ENCODE results near the gene HOXA7. TPM values are rescaled to one million over a fixed set of nuclear protein-coding genes. Genes with fewer than 3 reads are reported as not detected.

HOXA7 gene
- total RNA-seq, 1 donor from 2014 or later: not detected

DNA sequence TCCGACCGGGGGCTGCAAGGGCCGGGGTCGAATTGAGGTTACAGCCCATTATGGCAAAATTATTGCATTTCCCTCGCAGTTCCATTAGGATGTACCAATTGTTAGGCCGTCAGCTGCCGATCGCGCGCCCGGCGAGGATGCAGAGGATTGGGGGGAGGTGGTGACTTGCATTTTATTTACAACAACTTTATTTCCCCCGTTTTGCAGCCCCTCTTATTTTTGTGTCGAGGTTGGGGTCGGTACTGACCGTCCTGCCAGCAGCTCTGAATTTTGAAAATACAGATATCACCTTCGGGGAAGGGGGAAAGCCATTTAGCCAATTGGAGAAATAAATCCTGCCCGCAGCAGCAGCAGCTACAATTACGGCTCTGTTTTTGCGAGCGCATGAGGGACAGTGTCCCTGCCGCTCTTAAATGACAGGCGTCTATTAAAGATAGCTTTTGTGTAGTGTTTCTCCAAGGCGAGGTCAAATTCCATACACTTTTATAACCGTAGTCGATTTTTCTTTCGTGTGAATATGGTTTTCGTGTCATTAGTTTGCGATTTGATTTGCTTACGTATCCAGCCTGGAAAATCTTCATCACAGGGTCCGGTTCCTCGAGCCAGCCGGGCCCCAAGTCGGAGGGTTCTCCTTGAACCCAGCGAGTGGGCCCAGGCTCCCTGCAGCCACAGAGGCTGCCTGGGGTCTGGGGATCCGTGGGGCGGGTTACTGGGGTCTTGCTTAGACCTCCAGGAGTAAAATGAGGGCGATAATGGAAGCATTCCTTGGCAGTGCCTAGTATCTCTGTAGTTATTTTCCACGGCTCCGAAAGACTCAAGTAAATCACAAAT lies 12.3 kb downstream of the HOXA7 start:
- H3K36me3 ChIP-seq (ENCODE audit: control insufficient read depth, insufficient read depth, low read length): no peaks in the 10 kb centered on the region
- no peak overlapping the region for H3K4me3 ChIP-seq (ENCODE audit: low read depth, low read length)
- DNase-seq (ENCODE audit: low read depth) (no peak), FAIRE-seq (no peak)
- TF ChIP-seq, protein P1, sequence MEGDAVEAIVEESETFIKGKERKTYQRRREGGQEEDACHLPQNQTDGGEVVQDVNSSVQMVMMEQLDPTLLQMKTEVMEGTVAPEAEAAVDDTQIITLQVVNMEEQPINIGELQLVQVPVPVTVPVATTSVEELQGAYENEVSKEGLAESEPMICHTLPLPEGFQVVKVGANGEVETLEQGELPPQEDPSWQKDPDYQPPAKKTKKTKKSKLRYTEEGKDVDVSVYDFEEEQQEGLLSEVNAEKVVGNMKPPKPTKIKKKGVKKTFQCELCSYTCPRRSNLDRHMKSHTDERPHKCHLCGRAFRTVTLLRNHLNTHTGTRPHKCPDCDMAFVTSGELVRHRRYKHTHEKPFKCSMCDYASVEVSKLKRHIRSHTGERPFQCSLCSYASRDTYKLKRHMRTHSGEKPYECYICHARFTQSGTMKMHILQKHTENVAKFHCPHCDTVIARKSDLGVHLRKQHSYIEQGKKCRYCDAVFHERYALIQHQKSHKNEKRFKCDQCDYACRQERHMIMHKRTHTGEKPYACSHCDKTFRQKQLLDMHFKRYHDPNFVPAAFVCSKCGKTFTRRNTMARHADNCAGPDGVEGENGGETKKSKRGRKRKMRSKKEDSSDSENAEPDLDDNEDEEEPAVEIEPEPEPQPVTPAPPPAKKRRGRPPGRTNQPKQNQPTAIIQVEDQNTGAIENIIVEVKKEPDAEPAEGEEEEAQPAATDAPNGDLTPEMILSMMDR (IDR thresholded peaks at IDR 0.05; ENCODE audit: insufficient read depth, low read length, severe bottlenecking): no peak
- peaks cover 87% of the 10 kb centered on the region for H3K27me3 ChIP-seq (ENCODE audit: control insufficient read depth, insufficient read depth, low read length)

- H3K4me3 ChIP-seq (ENCODE audit: low read depth, low read length): no peak within 1 kb of the TSS
- TF ChIP-seq, protein P1 (IDR thresholded peaks at IDR 0.05; ENCODE audit: insufficient read depth, low read length, severe bottlenecking): peak; percentile 38
- DNase-seq (ENCODE audit: low read depth) (peak; percentile 9), FAIRE-seq (no peak)
- no peaks in the 10 kb centered on the region for H3K36me3 ChIP-seq (ENCODE audit: control insufficient read depth, insufficient read depth, low read length)
- peaks cover 88% of the 10 kb centered on the region for H3K27me3 ChIP-seq (ENCODE audit: control insufficient read depth, insufficient read depth, low read length)
These were observed 13.2 kb downstream of the HOXA7 start, which contains the start of gene HOXA5 for GRCh38 chr7:27143023-27143949. TSS of gene HOXA5 (minus strand) at chr7:27143681. CDS start at chr7:27143607, 74 bp downstream.

DNA sequence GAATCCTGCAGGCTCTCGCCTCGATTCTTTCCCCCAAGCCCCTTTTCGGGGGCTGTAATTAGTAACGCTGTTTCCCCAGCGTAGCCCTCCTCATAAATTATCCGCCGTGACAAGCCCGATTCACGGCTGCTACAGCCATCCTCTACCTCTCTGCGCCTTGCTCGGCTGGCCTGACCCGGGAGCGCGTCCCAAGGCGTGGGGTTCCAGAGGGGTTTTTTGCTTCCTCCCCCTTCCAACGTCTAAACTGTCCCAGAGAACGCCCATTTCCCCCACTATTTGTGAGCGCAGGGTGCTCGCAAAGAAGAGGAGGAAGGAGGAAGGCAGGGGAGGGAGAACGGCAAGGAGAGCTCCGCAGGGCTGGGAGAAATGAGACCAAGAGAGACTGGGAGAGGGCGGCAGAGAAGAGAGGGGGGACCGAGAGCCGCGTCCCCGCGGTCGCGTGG lies 13.9 kb downstream of the HOXA7 start:
- peaks cover 87% of the 10 kb centered on the region for H3K27me3 ChIP-seq (ENCODE audit: control insufficient read depth, insufficient read depth, low read length)
- FAIRE-seq (no peak), DNase-seq (ENCODE audit: low read depth) (no peak)
- no peak overlapping the region for H3K4me3 ChIP-seq (ENCODE audit: low read depth, low read length)
- TF ChIP-seq, protein P1 (IDR thresholded peaks at IDR 0.05; ENCODE audit: insufficient read depth, low read length, severe bottlenecking): no peak
- H3K36me3 ChIP-seq (ENCODE audit: control insufficient read depth, insufficient read depth, low read length): no peaks in the 10 kb centered on the region

GRCh38 chr7:27141923-27142579 lies 14.4 kb downstream of the HOXA7 start:
- Histone ChIP-seq H3K27me3 (ENCODE audit: control insufficient read depth, insufficient read depth, low read length) (peaks cover 85% of the 10 kb centered on the region), H3K36me3 (ENCODE audit: control insufficient read depth, insufficient read depth, low read length) (no peaks in the 10 kb centered on the region), H3K4me3 (ENCODE audit: low read depth, low read length) (no peak overlapping the region)
- TF ChIP-seq, protein P1 (IDR thresholded peaks at IDR 0.05; ENCODE audit: insufficient read depth, low read length, severe bottlenecking): no peak
- DNase-seq (ENCODE audit: low read depth) (no peak), FAIRE-seq (no peak)

DNA sequence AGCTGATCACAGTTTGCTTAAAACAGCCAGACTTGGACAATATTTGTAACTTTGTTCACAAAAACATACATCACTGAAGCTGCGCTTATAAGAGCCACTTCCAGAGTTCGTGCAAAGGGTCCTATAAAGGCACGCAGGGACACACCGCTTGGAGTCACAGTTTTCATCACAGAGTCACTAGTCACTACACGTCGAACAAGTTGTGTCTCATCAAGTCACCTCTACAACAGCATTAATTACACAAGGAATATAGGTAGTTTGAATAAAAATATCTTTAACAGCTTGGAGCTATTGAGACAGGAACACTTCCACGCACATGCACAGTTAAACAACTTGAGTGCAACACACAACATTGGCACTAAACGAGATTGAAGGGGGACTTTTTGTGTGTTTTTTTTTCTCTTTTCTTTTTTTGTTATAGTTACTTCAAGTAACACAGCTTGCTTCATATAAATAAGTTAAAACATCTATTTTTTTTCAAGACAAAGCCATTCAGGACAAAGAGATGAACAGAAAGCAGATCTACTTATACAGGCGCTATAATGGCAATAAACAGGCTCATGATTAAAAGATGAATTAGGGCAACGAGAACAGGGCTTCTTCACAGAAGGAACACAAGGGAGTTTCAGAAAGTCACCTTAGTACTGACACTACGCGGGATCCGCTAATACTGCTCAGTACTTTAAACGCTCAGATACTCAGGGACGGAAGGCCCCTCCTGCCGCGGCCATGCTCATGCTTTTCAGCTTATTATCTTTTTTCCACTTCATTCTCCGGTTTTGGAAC lies 15.1 kb downstream of the HOXA7 start:
- FAIRE-seq (no peak), DNase-seq (ENCODE audit: low read depth) (no peak)
- Histone ChIP-seq H3K36me3 (ENCODE audit: control insufficient read depth, insufficient read depth, low read length) (no peaks in the 10 kb centered on the region), H3K27me3 (ENCODE audit: control insufficient read depth, insufficient read depth, low read length) (peaks cover 82% of the 10 kb centered on the region), H3K4me3 (ENCODE audit: low read depth, low read length) (no peak overlapping the region)
- TF ChIP-seq, protein P1 (IDR thresholded peaks at IDR 0.05; ENCODE audit: insufficient read depth, low read length, severe bottlenecking): no peak
